Loucy (cell line): ENCODE results near the gene CAMK2A.

Source experiments
- CTCF ChIP-seq: fragments of 200-600 bp; sonication (generic); conservative IDR thresholded peaks from 2 replicates; pipeline ENCODE4 v1.5.1; 2014; ENCODE audit warnings: mild to moderate bottlenecking, antibody characterized with exemption, low read length
- EZH2phosphoT487 ChIP-seq: fragments of 200-600 bp; IDR thresholded peaks from 2 replicates; pipeline ENCODE4 v1.6.1; 2018; ENCODE audit warnings: antibody characterized with exemption, mild to moderate bottlenecking, moderate library complexity, borderline replicate concordance

- TF ChIP-seq CTCF (no peak), EZH2phosphoT487 (no peak)
Measured at GRCh38 chr5:150236981-150237754, 52.4 kb downstream of the CAMK2A start.
